GM21423 (cell line): ENCODE measurements around the gene F2RL1.
"Not testable (repeated sequence)": the region's sequence is repeated elsewhere in the genome, so short reads cannot be mapped to it uniquely, and the experiment has no call there.

Source experiments
- ATAC-seq: cut with Tn5 transposase; IDR thresholded peaks from one replicate; pipeline ENCODE4 v1.9.1; 2021; ENCODE audit warnings: mild to moderate bottlenecking, moderate library complexity; ENCODE audit not compliant: unreplicated experiment

F2RL1 gene

DNA sequence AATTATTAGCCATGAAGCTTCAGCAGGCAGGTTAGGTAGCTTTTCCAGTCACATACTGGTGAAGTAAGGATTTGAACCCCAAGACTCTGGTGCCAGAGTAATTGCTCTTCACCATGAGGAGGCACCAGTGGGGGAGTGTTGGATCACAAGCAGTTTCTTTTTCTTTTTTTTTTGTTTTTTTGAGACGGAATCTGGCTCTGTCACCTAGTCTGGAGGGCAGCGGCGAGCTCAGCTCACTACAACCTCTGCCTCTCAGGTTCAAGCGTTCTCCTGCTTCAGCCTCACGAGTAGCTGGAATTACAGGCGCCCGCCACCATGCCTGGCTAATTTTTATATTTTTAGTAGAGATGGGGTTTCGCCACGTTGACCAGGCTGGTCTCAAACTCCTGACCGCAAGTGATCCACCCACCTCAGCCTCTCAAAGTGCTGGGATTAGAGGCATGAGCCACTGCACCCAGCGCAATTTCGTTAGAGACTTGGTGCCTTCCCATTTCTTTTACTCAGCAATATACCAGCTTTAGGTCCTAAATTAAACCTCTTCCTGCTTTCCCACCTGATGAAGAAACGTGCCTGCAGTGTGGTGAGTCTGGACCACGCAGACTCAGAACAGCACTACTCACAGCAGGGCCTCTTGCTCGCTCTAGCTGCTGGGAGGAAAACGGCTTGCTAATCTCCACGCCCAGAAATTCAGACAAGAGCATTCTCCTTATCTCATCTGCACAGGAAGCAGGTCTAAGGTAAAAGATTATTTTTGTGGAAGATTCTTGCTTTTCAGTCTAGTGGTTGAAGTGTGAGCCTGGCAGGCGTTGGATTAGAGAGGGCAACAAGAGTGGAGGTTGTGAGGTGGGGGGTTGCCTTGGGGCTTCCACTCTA is 30.8 kb downstream of the F2RL1 start, which contains the start of gene S100Z:
TSS of gene S100Z (plus strand) at position 596 of the 873 bp plus-strand sequence. CDS start 25,346 bp downstream, outside the sequence.
- ATAC-seq: no peak

DNA sequence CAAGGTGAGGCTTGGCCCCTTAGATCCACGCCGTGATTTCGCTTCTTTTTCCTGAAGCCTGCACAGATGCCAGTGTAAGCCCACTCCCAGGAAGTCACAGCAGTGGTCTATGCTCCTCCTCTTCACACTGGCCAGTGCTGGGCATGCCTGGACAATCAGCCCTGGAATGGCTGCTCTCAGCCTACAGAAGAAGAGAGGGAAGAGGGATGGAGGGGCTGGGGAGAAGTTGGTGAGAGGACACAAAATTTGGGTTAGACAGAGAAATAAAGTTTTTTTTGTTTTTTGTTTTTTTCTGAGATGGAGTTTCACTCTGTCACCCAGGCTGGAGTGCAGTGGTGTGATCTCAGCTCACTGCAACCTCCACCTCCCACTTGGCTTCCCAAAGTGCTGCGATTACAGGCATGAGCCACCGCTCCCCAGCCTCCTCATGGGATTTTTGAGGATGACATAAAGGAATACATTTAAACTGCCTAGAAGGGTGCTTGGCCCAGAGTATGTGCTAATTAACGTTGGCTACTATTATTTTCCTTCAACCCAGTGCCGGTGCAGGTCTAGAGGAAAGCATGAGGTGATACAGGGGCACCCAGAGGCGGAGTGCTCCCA is 31.8 kb downstream of the F2RL1 start:
- ATAC-seq: no peak

DNA sequence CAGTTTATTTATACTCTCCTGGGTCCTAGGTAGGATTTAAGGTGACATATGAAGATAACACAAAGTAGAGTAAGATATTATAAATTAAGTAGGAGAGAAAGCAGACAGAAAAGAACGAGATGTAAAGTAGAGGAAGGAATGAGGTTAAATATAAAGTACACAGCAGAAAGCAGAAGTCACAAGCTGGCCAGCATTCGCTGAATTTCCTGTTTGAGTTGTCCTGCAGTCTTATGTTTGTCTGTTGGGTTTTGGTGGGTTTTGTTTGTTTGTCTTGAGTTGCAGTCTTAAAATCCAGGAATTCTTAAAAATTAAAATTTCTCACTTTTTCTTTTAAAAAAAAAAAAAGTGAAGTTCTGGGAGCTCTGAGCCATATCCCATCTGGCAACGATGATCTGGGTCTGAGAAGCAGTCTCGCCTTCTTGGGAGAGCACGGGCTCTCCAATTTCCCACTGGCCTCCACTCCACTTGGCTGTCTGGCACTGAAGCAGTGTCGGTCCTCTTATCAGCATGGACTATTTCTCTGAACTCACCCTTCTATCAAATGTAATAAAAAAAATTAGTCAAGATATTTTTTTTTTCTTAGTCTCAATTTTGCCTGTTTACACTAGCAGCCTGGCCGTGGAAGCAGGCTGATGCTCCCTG is 33.0 kb downstream of the F2RL1 start:
- no peak for ATAC-seq

DNA sequence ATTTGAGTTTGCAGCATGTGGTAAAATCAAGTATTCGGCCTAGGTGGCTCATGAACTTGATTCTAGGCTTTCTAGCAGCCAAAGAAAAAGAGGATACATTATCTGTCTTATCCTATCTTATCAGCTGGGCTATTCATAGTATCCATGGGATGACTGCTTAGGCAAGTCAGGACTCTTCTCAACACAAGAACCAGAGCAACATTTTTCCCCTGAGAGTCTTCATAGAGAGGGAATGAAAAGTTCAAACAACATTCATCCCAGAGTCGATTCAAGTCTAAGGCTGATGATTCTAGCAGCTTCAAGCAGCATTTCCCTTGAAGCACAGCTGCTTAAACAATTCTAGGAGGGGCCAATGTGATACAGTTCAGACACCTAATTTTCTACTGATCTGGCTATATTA is 33.9 kb downstream of the F2RL1 start:
- ATAC-seq: no peak

DNA sequence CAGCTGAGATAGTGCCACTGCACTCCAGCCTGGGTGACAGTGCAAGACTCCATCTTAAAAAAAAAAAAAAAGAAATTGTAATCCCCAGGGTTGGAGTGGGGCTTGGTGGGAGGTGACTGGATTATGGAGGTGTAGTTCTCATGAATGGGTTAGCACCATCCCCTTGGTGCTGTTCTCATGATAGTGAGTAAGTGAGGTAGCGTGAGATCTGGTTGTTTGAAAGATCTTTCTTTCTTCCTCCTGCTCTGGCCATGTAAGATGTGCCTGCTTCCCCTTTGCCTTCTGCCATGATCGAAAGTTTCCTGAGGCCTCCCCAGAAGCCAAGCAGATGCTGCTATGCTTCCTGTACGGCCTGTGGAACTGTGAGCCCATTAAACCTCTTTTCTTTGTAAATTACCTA is 34.9 kb downstream of the F2RL1 start:
- ATAC-seq: not testable (repeated sequence)

DNA sequence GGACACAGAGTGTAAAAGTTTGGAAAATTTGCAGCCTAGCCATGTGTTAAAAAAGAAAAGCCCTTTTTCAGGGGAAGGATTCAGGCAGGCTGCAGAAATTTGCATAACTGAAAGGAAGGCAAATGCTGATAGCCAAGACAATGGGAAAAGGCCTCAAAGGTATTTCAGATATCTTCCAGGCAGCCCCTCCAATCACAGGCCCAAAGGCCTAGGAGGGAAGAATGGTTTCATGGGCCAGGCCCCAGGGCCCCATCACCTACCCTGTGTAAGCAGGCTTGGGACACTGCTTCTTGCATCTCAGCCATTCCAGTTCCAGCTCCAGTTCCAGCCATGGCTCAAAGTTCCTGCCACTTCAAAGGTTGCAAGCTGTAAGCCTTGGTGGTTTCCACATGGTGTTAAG is 35.8 kb downstream of the F2RL1 start:
- no peak for ATAC-seq

DNA sequence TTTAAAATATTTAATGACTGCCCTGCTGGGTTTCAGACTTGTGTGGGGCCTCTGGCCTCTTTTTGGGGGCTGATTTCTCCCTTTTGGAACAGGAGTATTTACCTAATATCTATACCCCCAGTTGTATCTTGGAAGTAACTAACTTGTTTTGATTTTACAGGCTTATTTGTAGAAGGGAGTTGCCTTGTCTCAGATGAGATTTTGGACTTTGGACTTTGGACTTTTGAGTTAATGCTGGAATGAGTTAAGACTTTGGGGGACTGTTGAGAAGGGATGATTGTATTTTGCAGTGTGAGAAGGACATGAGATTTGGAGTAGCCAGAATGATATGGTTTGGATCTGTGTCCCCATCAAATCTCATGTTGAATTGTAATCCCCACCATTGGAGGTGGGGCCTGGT is 36.7 kb downstream of the F2RL1 start:
- not testable (repeated sequence) for ATAC-seq

DNA sequence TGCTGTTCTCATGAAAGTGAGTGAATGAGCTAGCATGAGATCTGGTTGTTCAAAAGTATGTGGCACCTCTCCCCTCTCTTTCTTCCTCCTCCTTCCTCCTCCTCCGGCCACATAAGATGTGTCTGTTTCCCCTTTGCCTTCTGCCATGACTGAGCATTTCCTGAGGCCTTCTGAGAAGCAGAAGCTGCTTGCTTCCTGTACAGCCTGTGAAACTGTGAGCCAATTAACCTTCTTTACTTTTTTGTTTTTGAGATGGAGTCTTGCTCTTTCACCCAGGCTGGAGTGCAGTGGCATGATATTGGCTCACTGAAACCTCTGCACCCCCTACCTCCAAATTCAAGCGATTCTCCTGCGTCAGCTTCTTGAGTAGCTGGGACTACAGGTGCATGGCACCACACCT is 37.1 kb downstream of the F2RL1 start:
- ATAC-seq: no peak

DNA sequence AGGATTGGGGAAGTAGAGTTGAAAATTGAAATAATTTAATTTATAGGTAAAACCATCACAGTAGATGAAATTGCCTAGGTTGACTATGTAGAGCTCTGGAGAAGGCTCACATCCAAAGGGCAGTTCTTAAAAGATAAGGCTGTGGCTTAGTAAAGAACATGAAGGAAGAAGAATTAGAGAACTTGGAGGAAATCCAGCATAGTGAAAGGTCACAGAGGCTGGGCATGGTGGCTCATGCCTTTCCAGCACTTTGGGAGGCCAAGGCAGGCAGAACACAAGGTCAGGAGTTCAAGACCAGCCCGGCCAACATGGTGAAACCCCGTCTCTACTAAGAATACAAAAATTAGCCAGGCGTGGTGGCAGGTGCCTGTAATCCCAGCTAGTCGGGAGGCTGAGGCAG is 38.0 kb downstream of the F2RL1 start:
- not testable (repeated sequence) for ATAC-seq

DNA sequence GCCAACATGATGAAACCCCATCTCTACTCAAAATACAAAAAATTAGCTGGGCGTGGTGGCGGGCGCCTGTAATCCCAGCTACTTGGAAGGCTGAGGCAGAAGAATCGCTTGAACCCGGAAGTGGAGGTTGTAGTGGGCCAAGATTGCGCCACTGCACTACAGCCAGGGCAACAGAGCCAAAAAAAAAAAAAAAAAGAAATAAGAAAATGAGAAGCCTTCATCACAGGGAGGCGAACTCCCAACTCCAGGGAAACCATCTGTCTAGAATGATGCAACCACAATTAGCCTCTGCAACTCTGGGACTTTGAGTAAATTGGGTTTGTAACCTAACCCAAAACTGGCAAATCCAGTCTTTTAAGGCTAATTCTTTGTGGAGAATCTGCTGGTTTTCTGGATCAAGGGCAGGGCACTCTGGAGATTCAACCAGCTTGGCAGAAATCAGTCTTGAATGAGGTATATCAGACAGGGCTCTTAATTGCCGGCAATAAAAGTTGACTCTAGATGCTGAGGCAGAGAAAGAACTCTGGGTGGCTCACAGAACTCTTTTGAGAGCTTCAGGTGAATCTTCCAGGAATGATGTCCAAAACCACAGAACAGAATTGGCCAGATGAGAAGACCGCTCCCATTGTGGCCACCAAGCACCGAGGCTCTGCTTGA is 40.9 kb downstream of the F2RL1 start:
- ATAC-seq: no peak

DNA sequence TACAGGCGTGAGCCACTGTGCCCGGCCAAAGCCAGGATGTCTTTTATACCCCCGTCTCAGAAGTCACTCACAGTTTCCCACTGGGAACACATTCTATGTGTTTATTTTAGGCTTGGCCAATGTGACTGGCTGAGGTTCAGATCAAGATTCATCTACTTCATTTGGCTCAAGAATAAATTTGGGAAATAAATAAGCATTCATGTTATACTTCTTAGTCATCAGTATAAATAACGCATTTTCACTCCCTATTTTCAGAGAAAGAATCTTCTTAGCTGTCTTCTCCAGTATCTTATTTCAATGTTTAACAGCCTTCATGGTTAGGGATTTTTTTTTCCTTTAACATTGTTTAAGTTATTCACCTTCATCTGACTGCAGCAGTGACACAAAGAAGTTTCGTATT is 42.8 kb downstream of the F2RL1 start:
- no peak for ATAC-seq

DNA sequence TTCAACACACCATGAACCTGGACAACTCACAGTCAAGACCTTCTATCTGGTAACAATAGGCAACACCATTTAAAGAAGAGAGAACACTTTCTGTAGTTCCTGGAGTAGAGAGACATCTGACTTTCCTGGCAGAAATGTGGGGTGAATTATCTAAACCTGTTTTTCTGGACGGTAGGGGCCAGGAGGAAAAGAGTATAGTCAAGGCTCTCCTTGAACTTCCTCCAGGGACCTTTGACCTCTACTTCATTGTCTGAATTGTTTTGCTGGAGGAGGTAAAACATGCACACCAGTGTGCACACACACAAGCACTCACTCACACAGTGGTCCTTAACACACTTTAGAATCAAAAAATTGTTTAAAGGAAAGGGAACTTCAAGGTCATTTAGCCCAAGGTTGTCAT is 44.2 kb downstream of the F2RL1 start:
- no peak for ATAC-seq

DNA sequence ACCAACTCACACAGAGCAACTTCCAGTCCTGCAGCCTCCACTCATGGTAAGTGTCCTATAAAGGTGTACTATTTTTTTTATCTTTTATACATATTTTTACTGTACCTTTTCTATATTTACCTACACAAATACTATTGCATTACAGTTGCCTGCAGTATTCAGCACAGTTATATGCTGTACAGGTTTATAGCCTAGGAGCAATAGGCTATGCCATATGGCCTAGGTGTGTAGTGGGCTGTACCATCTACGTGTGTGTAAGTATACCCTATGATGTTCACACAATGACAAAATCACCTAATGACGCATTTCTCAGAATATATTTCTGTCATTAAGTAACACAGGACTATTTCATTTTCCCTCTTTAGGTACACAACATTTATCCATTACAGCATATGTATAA is 47.7 kb downstream of the F2RL1 start:
- ATAC-seq: no peak

DNA sequence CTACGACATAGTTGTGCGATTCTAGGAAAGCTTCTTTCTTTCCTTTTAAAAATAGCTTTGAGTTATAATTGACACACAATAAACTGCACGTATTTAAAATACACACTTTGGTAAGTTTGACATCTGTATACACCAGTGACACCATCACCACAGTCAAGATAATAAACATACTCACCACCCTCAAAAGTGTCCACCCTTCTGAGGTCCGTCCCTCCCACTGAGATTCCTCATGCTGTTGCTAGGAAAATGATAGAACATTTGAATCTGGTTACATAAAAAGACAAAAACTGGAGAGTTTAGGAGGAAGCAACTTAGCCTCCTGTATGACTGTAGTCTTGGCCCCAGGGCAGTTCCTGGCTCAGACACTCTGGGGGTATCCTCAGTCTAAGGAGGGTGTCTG is 48.2 kb downstream of the F2RL1 start:
- ATAC-seq: no peak

DNA sequence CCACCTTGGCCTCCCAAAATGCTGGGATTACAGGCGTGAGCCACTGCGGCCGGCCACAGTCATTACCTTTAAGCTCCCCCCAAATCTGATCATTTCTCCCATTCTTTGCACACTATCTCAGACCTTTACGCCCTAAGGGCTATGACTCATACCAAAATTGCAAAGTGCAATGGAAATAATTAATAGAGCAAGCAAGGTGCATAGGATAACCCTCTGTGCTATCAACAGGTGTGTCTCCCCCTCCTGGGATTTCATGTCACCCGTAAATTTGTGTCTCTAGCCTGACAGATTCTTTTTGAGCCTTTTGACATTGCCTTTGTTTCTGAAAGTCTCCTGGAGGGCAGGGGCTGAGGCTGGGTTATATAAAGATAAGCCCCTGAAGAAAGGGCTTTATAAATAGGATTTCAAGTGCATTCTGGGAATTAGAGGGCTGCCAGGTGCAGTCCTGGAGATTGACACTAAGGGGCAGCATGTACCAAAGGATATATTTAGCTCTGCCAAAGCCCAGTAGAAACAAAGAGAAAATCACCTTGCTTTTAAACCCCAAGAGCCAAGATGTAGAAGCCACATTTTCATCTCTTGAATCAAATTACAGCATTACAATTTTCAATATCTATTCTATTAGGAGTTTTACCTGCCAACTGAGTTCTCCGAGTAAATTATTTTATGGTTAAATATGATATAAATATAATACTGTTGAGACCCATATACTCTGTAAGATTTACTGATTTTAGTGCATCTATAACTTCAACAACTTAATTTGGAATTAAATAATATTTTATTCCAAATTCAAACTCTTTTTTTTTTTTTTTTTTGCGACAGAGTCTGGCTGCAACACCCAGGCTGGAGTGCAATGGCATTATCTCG is 49.2 kb downstream of the F2RL1 start:
- no peak for ATAC-seq

DNA sequence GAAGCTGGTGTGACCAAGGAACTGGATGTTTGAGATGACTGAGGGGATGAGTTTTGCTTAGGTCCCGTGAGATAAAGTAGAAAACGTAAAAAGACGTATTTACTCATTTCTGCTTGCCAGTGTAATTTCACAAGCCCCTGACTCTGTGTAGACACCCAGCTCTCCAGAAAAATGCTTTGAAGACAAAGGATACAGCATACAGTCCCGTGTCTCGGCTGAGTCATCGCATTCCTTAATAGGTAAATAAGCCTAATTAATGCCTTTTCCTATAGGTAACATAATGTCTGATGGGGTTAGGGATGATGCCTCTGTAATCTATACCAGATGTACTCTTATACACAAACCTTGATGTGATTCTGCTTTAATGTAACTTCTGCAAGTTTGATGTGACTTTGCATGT is 51.2 kb downstream of the F2RL1 start:
- ATAC-seq: no peak

DNA sequence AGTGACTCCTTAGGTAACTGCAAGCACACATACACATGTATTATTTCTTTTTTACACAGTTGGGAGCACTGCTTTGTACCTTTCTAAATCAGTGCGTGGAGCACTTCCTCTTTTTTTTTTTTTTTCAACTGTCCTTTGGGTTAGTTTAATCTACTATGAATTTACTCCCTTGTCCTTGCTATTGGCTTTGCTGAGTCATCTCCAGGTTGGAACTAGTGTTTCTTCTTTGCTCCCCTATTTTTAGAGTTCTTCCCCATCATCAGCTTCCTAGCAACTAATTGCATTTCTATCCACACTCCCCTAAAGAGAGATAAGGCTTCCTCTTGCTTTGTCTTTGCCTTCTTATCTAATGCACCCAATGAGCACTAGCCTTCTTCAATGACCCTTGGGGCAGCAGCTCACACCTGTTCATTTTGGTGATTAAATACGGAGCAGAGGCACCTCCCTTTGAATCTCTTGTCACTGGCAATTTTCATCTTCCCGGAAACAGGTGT is 55.3 kb downstream of the F2RL1 start:
- no peak for ATAC-seq
